CD4-positive, alpha-beta T cell treated with Interferon alpha-2 for 1 hour (primary cell): ENCODE measurements around the gene OR5B3.
"Not testable (repeated sequence)": the region's sequence is repeated elsewhere in the genome, so short reads cannot be mapped to it uniquely, and the experiment has no call there.

Experiments used
- DNase-seq, 2 donors: peaks; one replicate each; pipeline ENCODE4 v3.0.0-alpha.2; 2020 to 2022

The OR5B3 gene

DNA sequence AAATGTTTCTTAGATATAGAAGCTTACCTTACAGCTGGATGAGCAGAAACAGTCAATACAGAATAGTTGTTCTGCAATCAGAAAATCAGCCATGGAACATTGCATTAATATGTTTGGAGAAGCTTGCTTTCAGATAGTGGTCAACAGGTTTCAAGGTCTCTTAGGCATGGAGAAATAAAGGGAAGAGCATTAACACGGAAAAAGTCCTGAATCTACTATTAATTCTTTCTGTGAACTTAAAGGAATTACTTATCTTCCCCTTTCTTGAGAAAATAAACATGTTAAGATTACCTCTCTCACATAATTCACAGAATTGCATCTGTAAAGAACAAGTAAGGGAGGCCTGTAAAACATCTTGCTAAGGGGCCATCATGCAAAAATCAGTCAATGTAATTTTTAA is at the start of gene OR5B3:
OR5B3 (minus strand) TSS at position 101 of the 400 bp plus-strand sequence. CDS start 3,465 bp downstream, outside the sequence.
- no peak for DNase-seq

DNA sequence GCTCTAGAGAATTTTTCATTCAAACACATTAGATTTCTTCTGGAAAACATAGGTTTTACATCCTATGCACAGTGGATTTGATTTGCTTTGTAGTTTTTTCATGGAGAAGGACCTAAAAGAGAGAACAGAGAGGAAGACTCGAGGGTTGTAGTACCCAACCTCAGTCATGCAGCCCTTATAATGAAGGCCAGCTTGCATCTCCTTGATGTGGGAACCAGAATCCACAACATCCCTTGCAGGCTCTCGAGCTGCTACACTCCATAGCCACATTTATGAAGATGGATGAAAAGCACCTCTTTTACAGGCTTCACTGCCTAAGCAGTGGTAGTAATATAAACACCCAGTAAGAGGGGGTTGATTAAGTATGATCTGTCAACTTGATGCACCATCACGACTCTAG is 44.9 kb upstream of the OR5B3 start:
- DNase-seq, result no peak

DNA sequence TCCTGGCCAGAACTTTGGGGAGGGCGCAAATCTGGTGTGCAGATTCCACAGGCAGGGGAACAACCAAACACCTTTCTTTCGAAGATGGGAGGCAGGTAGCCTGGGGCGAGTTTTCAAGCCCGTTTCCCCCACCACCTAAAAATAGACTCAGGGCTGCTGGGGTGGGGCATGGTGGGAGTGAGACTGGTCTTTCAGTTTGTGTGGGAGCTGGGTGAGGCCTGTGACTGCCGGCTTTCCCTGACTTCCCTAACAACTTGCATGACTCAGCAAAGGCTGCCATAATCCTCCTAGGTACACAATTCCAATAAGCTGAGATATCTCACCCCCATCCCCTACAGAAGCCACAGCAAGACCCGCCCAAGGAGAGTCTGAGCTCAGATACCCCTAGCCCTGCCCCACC is 39.6 kb upstream of the OR5B3 start:
- no peak for DNase-seq

DNA sequence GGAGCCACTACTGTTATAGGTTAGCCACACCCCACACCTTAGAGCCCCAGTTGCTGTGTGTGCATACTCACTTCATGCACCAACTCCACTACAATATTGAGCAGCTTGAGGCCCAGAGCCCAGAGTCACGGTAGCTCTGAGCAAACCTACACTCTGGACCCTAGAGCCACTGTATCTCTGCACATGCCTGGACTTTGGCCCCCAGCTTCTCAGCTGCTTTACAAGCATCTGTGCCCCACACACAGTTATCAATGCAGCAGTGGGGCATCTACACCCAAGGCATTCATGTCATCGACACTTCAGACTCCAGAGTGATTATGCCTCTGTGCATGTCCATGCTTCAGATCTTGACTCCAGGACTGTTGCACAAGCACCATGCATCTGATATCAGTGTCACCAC is 37.6 kb upstream of the OR5B3 start:
- DNase-seq, result no peak

DNA sequence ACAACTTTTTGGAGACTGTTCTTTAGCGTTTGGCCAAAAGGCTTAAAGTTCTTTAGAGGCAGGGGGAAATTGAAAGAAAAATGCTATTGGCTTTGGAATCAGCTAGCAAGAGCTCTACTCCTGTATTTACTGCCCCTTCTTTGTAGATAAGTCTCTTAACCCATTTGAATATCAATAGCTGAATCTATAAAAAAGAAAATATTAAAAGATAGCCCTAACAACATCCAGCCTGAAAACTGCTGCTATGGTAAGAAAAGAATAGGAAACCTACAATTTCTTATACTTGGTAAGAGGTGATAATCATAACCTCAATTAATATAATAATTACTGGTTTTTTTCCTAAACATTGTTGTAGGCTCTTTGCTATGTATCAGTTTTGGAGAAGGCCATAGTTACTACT is 35.5 kb upstream of the OR5B3 start, which contains the start of gene OR5B12:
OR5B12 (minus strand) TSS at position 101 of the 400 bp plus-strand sequence. CDS start 2,085 bp downstream, outside the sequence.
- no peak for DNase-seq

DNA sequence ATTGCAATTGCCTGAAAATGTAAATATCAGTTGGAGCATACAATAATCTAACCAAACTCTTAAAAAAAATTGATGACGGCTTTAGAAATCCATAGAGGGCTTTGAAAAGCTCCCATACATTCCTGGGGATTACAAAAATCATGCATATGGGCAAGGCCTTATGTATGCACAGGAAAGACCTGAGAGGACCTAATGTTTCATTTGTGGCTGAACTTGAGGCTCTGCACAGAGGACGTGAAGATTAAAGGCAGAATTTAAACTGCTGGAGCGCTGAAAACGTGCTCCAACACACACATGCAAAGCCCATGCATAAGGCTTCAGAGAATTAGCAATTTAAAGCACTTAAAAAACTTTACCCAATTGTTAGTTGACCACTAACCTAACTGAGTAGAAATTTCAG is 31.8 kb upstream of the OR5B3 start:
- DNase-seq, result no peak

DNA sequence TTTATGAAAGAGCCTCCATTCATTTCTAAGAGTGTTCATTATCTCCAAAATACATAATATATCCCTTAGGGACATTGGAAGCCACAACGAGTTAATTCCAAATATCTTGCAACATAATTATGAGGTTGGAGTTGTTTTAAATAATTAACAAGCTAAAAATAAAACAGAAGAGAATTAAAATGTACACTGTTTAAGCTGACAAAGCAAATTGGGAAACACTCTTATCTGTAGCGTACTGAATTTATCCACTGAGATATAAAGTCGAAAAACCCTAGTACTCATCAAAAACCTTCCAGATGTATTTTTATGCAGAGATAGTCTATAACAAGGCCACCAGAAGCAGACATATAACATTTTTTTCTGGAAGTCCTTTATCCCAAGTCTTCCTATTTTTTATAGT is 27.5 kb upstream of the OR5B3 start:
- DNase-seq, result no peak

DNA sequence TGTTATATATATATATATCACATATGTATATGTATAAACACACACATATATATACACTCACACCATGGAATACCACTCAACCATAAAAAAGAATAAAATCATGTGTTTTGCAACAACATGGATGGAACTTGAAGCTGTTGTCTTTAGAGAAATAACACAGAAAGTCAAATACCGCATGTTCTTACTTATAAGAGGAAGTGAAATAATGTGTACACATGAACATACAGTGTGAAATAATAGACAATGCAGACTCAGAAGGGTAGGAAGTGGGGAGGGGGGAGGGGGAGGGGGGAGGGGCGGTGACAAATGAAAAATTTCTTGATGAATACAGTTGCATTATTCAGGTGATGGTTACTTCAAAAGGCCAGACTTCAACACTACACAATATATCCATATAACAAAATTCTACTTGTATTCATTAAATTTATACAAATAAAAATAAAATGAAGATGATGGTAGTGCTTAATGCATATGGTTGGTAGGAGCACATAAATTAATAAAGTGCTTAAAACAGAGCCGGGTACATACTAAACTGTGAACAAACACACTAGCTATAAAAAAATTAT is 27.0 kb upstream of the OR5B3 start:
- no peak for DNase-seq

DNA sequence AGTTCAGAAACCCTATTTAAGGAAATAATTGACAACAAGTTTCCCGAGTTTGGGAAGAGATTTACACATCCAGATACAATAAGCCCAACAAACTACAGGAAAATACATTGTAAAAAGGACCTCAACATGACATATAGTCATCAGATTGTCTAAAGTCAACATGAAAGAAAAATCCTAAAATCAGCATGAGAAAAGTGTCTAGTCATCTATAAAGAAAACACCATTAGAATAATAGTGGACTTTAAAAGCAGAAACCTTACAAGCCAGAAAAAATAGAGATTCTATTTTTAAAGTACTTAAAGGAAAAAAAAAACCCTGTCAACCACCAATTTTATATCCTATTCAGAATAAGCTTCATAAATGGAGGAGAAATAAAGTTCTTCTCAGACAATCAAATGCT is 22.6 kb upstream of the OR5B3 start:
- DNase-seq, result no peak

DNA sequence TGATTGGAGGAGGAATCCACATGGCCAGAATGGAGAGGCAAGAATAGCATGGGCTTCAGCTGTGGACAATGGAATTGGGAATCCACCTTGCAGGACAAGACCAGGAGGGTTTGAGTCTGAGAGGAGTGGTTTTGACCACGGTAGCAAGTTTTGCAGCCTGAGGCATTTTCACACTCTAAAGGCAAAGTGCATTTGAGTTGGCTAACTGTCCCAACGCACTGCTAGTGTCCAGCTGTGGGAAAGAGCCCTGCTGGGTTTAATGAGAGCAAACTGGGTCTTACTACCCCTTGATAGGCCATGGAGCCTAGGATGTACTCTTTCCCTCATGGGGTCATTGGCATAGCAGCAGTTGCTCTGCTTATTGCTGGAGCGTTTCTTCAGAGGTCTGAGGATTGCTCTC is 21.3 kb upstream of the OR5B3 start, which contains the start of gene OR5B2:
OR5B2 (minus strand) TSS at position 101 of the 400 bp plus-strand sequence. CDS start 4,860 bp downstream, outside the sequence.
- DNase-seq, result no peak

DNA sequence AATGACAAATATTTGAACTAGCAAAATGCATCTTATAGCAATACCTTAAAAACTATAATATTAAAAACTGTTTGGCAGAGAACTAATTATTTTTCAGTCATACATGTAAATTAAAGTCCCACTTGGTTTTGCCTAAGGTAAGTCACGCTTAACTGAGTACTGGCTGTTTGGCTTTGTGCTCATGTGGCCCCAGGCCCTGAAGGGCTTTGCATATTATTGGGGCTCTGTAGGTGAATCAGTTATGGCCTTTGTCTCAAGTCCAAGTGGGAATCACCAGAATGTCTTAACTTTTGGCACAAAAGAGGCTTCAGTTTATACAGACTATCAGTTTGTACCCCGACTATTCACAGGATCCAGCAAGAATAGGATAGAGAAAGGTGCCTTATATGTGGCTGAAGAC is 7.1 kb downstream of the OR5B3 start:
- not testable (repeated sequence) for DNase-seq

DNA sequence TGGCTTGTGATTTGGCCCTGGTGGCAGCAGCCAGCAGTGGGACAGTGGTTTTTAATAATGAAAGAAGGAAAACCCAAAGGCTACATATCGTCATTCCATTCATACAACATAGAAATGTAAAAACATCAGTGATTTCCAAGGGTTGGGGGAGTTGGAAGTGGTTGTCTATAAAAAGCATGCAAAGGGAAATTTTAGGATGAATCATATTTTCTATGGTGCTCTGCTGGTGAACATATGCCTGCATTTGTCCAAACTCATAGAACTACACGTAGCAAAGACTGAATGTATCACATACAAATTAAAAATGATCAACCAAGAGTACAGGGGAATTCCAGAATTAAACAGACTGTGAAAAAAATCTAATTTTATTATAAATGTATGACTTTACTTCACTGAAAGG is 11.1 kb downstream of the OR5B3 start:
- DNase-seq, result no peak

DNA sequence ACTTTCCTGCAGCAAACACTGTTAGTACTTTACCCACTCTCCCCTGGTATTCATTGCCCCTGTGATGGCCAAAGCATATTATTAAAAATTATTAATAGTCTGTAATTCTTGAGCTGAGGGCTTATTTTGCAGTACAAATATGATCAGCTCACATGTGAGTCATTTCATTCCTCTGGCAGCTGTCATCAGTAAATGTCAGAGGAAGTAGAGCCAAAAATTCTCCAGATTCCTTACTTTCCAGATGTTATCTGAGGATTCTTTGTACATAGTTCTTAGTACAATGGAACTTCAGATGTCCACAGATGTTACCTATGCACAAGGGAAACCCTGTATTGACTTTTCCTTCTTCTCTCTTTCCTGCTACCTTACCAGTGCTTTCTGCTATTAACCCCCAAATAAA is 12.5 kb downstream of the OR5B3 start:
- no peak for DNase-seq

DNA sequence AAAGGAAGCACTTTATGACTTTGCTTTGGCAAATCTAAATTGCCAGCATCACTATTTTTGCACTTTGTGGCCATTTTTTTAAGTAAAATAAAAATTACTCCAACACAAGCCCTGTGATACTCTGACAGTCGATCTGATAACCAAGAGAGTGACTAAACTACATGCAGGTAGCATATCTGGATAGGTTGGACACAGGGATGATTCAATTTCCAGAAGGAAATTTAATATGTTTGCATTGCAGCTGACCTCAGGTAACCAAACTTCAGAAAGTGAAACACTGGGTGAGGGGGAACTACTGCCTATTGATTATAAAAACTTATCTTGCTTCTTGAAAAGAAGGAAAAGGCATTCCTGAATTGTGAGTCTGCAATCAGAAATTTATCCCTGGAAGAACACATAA is 13.9 kb downstream of the OR5B3 start:
- no peak for DNase-seq

DNA sequence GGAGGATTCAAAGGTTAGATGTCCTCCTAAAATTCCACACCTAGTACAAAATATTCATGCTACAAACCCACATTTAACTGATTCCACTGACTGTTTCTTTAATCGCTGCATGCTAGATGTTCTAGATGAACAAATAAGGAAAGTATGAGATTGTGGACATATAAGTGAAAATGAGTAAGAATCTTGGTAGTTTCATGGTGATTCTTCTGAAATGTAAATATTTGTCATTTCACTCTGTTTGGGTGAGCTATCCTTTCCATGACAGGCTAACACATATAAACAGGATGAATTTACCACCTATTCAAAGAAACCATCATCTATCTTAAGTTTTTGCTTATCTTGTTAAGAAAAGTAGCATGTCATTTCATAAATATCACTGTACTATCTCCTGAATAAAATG is 14.8 kb downstream of the OR5B3 start:
- DNase-seq, result no peak

DNA sequence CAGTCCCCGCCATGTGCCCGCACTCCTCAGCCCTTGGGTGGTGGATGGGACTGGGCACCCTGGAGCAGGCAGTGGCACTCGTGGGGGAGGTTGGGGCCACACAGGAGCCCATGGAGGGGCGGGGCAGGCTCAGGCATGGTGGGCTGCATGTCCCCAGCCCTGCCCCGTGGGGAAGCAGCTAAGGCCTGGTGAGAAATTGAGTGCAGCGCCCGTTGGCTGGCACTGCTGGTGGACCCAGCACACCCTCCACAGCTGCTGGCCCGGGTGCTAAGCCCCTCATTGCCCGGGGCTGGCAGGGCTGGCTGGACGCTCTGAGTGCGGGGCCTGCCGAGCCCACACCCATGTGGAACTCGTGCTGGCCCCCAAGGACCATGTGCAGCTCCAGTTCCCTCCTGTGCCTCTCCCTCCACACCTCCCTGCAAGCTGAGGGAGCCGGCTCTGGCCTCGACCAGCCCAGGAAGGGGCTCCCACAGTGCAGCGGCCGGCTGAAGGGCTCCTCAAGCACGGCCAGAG is 16.1 kb downstream of the OR5B3 start:
- no peak for DNase-seq

DNA sequence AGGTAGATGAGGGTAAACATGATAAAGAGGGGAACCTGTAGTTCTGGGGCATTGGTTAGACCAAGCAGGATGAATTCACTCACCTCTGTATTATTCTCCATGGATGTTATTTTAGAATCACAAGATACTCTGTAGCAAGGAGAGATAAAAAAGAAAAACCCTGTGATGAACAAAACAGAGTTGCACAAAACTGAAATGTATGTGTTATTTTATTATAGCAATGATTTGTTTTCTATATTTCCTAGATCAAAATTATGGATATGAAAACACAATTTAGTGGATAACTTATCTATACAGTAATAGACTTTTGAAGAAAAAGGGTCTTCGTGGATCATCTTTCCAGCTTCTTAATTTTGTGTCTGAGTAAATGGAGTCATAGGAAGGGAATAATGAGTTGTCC is 47.7 kb downstream of the OR5B3 start, which contains the start of gene OR5B17:
OR5B17 (minus strand) TSS at position 101 of the 400 bp plus-strand sequence; CDS start at position 101, 0 bp downstream.
- no peak for DNase-seq

DNA sequence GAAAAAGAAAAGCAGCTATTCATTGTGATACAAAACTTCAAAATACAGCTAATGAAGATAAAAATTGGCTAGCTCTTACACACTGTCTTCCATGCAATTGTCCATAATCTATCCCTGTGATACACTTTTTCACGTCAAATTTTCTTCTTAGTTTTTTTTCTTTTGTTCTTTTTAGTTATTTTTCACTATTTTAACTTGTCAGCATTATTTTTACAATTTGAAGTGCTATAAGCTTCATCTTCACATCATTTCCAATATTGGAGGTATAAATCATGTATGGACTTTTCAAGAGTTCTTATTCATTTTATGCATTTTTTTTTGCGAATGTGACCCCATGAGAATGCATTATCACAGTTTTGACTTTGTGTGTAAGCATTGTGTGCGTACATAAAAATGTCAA is 51.9 kb downstream of the OR5B3 start:
- DNase-seq, result no peak
